ENCODE results near the gene SYNGR1.

SYNGR1 gene

GRCh38 chr22:39369586-39369985 is 19.8 kb downstream of the SYNGR1 start:
- TF ChIP-seq EGR1 (IDR thresholded peaks at IDR 0.05): no peak
- no peak for TF ChIP-seq REST (IDR thresholded peaks at IDR 0.05; ENCODE audit: low read depth)
- no peak for TF ChIP-seq TCF12 (IDR thresholded peaks at IDR 0.05; ENCODE audit: low read depth)
- TF ChIP-seq FOXM1 (IDR thresholded peaks at IDR 0.05; ENCODE audit: borderline replicate concordance, low read depth): no peak
- no peak for TF ChIP-seq CEBPB (IDR thresholded peaks at IDR 0.05)
- no peak for TF ChIP-seq ZBTB7A (IDR thresholded peaks at IDR 0.05; ENCODE audit: low read depth)
- no peak for TF ChIP-seq CREB1 (IDR thresholded peaks at IDR 0.05; ENCODE audit: low read depth)
- TF ChIP-seq NFIC (IDR thresholded peaks at IDR 0.05): no peak
- no peak for TF ChIP-seq EP300 (IDR thresholded peaks at IDR 0.05; ENCODE audit: borderline replicate concordance)
- TF ChIP-seq RAD21 (IDR thresholded peaks at IDR 0.05; ENCODE audit: low read depth): no peak
- TF ChIP-seq, protein P1, sequence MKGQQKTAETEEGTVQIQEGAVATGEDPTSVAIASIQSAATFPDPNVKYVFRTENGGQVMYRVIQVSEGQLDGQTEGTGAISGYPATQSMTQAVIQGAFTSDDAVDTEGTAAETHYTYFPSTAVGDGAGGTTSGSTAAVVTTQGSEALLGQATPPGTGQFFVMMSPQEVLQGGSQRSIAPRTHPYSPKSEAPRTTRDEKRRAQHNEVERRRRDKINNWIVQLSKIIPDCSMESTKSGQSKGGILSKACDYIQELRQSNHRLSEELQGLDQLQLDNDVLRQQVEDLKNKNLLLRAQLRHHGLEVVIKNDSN (IDR thresholded peaks at IDR 0.05): no peak
- TF ChIP-seq TEAD4 (IDR thresholded peaks at IDR 0.05): no peak
- no peak for TF ChIP-seq MAX (IDR thresholded peaks at IDR 0.05)
- no peak for TF ChIP-seq YY1 (IDR thresholded peaks at IDR 0.05; ENCODE audit: low read depth)
- no peak for TF ChIP-seq TAF1 (IDR thresholded peaks at IDR 0.05; ENCODE audit: low read depth)

- TF ChIP-seq MAX (IDR thresholded peaks at IDR 0.05): no peak
- TF ChIP-seq EP300 (IDR thresholded peaks at IDR 0.05; ENCODE audit: borderline replicate concordance): no peak
- no peak for TF ChIP-seq EGR1 (IDR thresholded peaks at IDR 0.05)
- no peak for TF ChIP-seq TAF1 (IDR thresholded peaks at IDR 0.05; ENCODE audit: low read depth)
- TF ChIP-seq ZBTB7A (IDR thresholded peaks at IDR 0.05; ENCODE audit: low read depth): no peak
- no peak for TF ChIP-seq YY1 (IDR thresholded peaks at IDR 0.05; ENCODE audit: low read depth)
- TF ChIP-seq REST (IDR thresholded peaks at IDR 0.05; ENCODE audit: low read depth): no peak
- TF ChIP-seq TCF12 (IDR thresholded peaks at IDR 0.05; ENCODE audit: low read depth): no peak
- TF ChIP-seq RAD21 (IDR thresholded peaks at IDR 0.05; ENCODE audit: low read depth): no peak
- TF ChIP-seq CREB1 (IDR thresholded peaks at IDR 0.05; ENCODE audit: low read depth): no peak
These were observed 21.9 kb downstream of the SYNGR1 start for GRCh38 chr22:39371732-39372131.

- no peak for TF ChIP-seq FOXM1 (IDR thresholded peaks at IDR 0.05; ENCODE audit: borderline replicate concordance, low read depth)
These were observed 24.4 kb downstream of the SYNGR1 start for GRCh38 chr22:39374191-39374590.

DNA sequence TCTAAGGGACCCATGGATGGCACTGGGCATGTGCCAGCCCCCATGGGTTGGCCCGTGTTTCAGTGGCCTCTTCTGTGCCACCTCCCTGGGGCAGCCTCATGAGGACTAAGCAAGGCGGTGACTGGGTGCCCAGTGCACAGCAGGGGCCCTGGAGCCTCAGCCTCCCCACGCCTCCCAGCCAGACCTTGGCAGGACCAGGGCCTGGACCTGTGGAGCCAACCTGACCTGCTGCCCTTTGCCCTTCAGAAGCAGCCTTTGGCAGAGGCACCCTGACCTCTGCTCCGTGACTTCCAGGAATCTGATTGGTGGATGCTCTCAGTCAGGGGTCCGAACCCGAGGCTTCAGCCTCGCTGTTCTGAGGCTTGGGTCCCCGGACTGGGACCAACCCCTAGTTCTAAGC is 25.0 kb downstream of the SYNGR1 start:
- TF ChIP-seq MAX (IDR thresholded peaks at IDR 0.05): no peak
- TF ChIP-seq REST (IDR thresholded peaks at IDR 0.05; ENCODE audit: low read depth): no peak
- no peak for TF ChIP-seq ZBTB7A (IDR thresholded peaks at IDR 0.05; ENCODE audit: low read depth)
- no peak for TF ChIP-seq CREB1 (IDR thresholded peaks at IDR 0.05; ENCODE audit: low read depth)

GRCh38 chr22:39375646-39376045 is 25.9 kb downstream of the SYNGR1 start:
- TF ChIP-seq ZBTB7A (IDR thresholded peaks at IDR 0.05; ENCODE audit: low read depth) (no peak), REST (IDR thresholded peaks at IDR 0.05; ENCODE audit: low read depth) (no peak)
- TF ChIP-seq, protein P1 (IDR thresholded peaks at IDR 0.05): no peak
